Stimulated activated CD4-positive, alpha-beta T cell treated with anti-CD3 and anti-CD28 coated beads, Interleukin-1b, Interleukin-23, amount 100 ng/mL, for 24 hours (primary cell): ENCODE results near the gene PHLDB3.
"Not testable (repeated sequence)": the region's sequence is repeated elsewhere in the genome, so short reads cannot be mapped to it uniquely, and the experiment has no call there.

Experiments used
- DNase-seq, 4 experiments: peaks; one replicate each; pipeline ENCODE4 v3.0.0-alpha.2; 2020; ENCODE audit warnings: low read depth in 4 of 4, low spot score in 1 of 4

The PHLDB3 gene

GRCh38 chr19:43504426-43505185 lies at the start of gene PHLDB3:
Gene PHLDB3 (minus strand): TSS chr19:43504746. CDS start chr19:43504118, 628 bp downstream.
- DNase-seq, result no peak

- DNase-seq, result no peak
These were observed 49.1 kb upstream of the PHLDB3 start for GRCh38 chr19:43553656-43554055.

GRCh38 chr19:43552616-43553015 lies 48.1 kb upstream of the PHLDB3 start:
- no peak for DNase-seq

GRCh38 chr19:43552198-43552450 lies 47.6 kb upstream of the PHLDB3 start:
- no peak for DNase-seq

GRCh38 chr19:43551399-43552197 lies 47.1 kb upstream of the PHLDB3 start:
- no peak for DNase-seq

GRCh38 chr19:43548706-43549105 lies 44.2 kb upstream of the PHLDB3 start:
- DNase-seq, result no peak

- DNase-seq, result not testable (repeated sequence)
These were observed 43.4 kb upstream of the PHLDB3 start for GRCh38 chr19:43547926-43548325.

GRCh38 chr19:43546581-43546980 lies 42.0 kb upstream of the PHLDB3 start:
- no peak for DNase-seq

- no peak for DNase-seq
These were observed 41.4 kb upstream of the PHLDB3 start for GRCh38 chr19:43545981-43546380.

GRCh38 chr19:43545276-43545675 lies 40.7 kb upstream of the PHLDB3 start:
- no peak for DNase-seq

GRCh38 chr19:43544077-43544476 lies 39.5 kb upstream of the PHLDB3 start:
- DNase-seq, result no peak

- no peak for DNase-seq
These were observed 37.5 kb upstream of the PHLDB3 start for GRCh38 chr19:43541920-43542650.

GRCh38 chr19:43540381-43540780 lies 35.8 kb upstream of the PHLDB3 start:
- DNase-seq, result no peak

- DNase-seq, result no peak
These were observed 34.4 kb upstream of the PHLDB3 start for GRCh38 chr19:43538922-43539321.

GRCh38 chr19:43534816-43535761 lies 30.5 kb upstream of the PHLDB3 start:
- DNase-seq, result no peak

GRCh38 chr19:43534305-43534815 lies 29.8 kb upstream of the PHLDB3 start:
- DNase-seq, result no peak

- peak; percentile 79 to 96 (median 86) for DNase-seq
These were observed 29.2 kb upstream of the PHLDB3 start for GRCh38 chr19:43533546-43534304.

GRCh38 chr19:43532962-43533545 lies 28.5 kb upstream of the PHLDB3 start, which contains the start of gene ZNF575:
Gene ZNF575 (plus strand): TSS chr19:43533188. CDS start chr19:43534423, 1,235 bp downstream.
- peak; percentile 58 to 81 (median 70) for DNase-seq

GRCh38 chr19:43532571-43532961 lies 28.0 kb upstream of the PHLDB3 start:
- DNase-seq, result no peak
